GM06990 (cell line): ENCODE measurements around the gene MAS1.

Experiments
- DNase-seq: peaks from one replicate; pipeline ENCODE4 v3.0.0-alpha.2; 2011; ENCODE audit not compliant: insufficient read length; ENCODE audit errors: extremely low read depth
- H3K27me3 ChIP-seq: replicated peaks from 2 replicates; pipeline ENCODE4 v1.6.0; 2011; ENCODE audit warnings: low read length; ENCODE audit not compliant: control insufficient read depth, insufficient read depth
- H3K36me3 ChIP-seq: 2 replicates; pipeline ENCODE4 v1.5.1; 2011; ENCODE audit warnings: low read length; ENCODE audit not compliant: control insufficient read depth, insufficient read depth
- H3K4me3 ChIP-seq: replicated peaks from 2 replicates; pipeline ENCODE4 v1.5.1; 2011; ENCODE audit warnings: low read depth, mild to moderate bottlenecking, control low read depth, low read length
- TF ChIP-seq, protein P1 (sequence below): IDR thresholded peaks from 2 replicates; pipeline ENCODE4 v1.5.1; 2011; ENCODE audit warnings: low read length, control low read depth, mild to moderate bottlenecking, inconsistent platforms; ENCODE audit not compliant: insufficient read depth, poor library complexity, severe bottlenecking

The MAS1 gene

DNA sequence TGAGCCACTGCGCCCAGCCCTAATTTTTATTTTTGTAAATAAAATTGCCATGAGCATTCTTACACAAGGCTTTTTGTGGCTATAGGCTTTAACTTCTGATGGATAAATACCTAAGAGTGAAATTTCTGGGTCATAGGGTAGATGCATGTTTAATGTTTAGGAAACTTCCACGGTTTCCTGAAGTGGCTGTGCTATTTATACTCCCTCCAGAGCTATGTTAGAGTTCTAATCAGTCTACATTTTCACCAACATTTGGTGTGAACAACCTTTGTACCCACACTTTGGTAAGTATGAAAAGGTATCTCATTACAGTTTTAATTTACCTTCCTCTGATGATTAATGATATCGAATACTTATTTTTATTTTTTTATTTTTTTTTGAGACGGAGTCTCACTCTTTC, 6.1 kb upstream of the MAS1 start:
- peaks cover 2% of the 10 kb centered on the region for H3K27me3 ChIP-seq
- TF ChIP-seq, protein P1, sequence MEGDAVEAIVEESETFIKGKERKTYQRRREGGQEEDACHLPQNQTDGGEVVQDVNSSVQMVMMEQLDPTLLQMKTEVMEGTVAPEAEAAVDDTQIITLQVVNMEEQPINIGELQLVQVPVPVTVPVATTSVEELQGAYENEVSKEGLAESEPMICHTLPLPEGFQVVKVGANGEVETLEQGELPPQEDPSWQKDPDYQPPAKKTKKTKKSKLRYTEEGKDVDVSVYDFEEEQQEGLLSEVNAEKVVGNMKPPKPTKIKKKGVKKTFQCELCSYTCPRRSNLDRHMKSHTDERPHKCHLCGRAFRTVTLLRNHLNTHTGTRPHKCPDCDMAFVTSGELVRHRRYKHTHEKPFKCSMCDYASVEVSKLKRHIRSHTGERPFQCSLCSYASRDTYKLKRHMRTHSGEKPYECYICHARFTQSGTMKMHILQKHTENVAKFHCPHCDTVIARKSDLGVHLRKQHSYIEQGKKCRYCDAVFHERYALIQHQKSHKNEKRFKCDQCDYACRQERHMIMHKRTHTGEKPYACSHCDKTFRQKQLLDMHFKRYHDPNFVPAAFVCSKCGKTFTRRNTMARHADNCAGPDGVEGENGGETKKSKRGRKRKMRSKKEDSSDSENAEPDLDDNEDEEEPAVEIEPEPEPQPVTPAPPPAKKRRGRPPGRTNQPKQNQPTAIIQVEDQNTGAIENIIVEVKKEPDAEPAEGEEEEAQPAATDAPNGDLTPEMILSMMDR, result no peak

DNA sequence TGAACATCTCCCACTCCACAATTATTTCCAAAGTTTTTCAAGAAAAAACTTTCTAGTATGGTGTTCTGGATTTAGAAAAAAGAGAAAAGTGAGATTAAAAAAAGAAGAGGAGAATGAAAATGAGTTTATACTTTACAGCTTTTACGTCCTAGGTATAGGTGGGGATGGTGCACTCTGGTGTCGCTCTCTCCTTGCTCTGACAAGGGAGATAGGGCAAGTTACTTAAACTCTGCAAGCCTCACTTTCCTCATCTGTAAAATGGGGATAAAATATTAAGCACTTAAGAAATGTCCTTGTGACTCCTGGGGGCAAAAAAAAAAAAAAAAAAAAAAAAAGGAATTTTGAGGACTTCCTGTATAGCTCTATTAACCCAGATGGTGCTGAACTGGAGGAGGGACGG, 4.5 kb upstream of the MAS1 start:
- peaks cover 2% of the 10 kb centered on the region for H3K27me3 ChIP-seq
- H3K4me3 ChIP-seq, result no peak overlapping the region
- TF ChIP-seq, protein P1, result no peak
- H3K36me3 ChIP-seq, result no peaks in the 10 kb centered on the region
- DNase-seq, result no peak

More for the DNA sequence above, 6.1 kb upstream of the MAS1 start:
- Histone ChIP-seq H3K4me3 (no peak overlapping the region), H3K36me3 (no peaks in the 10 kb centered on the region)
- DNase-seq, result no peak

DNA sequence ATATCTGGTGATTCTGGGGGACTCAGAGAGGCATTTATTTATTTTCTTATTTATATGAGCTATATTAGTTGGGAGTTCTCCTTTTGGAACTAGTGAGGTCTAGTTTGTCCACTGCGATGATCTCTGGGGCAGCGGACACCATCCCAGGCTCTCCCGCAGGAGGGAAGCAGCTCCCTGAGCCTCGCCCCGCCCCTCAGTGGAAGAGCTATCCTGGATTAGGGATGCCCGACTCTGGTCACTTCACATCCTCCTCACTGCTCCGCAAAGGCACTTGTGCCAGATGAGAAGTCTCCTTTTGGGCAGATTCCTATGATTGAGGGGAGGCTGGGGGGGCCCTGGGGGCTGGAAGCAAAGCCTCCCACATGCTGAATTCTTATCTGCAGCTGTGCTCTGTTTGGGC, 3.6 kb upstream of the MAS1 start:
- H3K27me3 ChIP-seq, result peaks cover 2% of the 10 kb centered on the region
- TF ChIP-seq, protein P1, result no peak
- H3K4me3 ChIP-seq, result no peak overlapping the region
- H3K36me3 ChIP-seq, result no peaks in the 10 kb centered on the region
- no peak for DNase-seq

DNA sequence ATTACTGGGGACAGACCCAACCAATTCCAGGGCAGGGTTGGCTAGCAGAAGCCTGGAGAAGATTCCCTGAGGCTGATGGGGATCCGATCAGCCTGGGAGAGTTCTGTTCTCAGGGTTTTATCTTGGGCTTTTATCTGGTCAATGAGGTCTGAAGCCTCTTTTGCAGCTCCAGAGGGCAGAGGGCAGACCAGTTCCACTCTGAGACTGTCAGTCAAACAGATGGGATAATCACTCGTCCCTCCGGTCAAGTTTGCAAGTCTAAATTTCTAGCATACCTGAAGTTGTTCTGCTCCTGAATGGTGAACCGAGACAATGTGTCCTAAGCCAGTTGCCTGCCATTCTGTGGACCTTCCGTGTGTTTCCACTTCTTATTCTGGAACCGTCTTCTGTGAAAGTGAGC, 3.0 kb upstream of the MAS1 start:
- Histone ChIP-seq H3K27me3 (peaks cover 2% of the 10 kb centered on the region), H3K4me3 (no peak overlapping the region), H3K36me3 (no peaks in the 10 kb centered on the region)
- TF ChIP-seq, protein P1, result no peak
- DNase-seq, result no peak

DNA sequence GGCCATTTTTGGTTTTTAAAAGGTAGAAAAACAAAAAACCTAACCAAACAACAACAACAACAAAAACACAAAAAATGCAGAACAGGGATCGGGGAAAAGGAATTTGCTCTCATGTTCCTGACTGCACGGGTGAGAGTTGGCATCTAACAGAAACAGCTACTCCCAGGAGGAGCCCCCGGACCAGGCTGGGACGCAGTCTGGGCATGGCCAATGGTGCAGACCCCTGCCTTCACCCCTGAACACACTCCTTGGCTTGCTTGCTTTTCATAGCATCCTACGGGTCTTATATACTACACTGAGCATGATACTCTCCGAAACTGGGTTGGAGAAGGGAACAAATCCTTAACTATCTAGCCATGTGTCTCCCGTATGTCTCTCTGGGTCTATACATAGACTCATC, 587 bp upstream of the MAS1 start:
- no peak for DNase-seq
- TF ChIP-seq, protein P1, result no peak
- H3K27me3 ChIP-seq, result peaks cover 2% of the 10 kb centered on the region
- no peaks in the 10 kb centered on the region for H3K36me3 ChIP-seq
- H3K4me3 ChIP-seq, result no peak overlapping the region

DNA sequence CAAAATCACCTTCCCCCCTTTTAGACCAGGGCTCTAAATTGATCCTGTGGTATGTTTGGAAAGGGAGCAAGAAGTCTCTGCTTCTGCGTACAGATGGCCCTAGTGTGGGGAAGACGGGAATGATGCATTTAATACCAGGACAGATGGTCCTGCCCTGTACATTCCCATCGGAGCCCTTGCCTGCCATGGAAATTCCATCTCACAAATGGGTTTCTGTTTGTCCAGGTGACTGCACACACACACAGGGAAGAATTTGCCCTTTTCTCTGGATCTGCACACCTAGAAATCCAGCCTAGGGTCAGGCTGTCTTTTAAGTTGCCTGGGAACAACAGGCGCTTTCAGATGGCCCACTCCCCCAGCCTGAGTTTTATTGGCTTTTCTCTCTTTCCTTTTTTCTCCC, 1.3 kb downstream of the MAS1 start:
- H3K36me3 ChIP-seq, result no peaks in the 10 kb centered on the region
- no peaks in the 10 kb centered on the region; the same call in none of the 2 replicates for H3K27me3 ChIP-seq
- TF ChIP-seq, protein P1, result no peak
- no peak overlapping the region for H3K4me3 ChIP-seq
- no peak for DNase-seq
